Measurements from ENCODE around the gene DIAPH3. TPM values are rescaled to one million over a fixed set of nuclear protein-coding genes. Genes with fewer than 3 reads are reported as not detected.

Gene DIAPH3
- polyA plus RNA-seq, 2 of the 4 experiments (the other 2 are of a cell fraction): 10.8 to 13.6 TPM

DNA sequence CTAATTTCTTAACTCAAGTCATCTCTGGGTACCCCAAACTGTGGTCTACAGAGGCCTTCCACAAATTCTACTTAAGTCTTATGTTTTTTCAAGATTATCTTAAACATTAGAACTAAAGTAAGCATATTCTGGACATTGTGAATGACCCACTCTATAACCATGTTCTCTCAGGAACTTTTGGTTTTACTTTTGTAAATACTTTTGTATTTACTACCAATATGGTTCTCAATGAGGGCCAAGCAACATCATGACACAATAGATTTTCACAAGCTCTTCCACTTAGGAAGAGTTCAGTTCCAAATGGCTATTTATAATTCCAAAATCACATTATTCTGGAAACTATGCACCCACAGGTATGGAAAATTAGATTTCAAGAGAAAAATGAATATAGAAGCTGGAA, 10.8 kb downstream of the DIAPH3 start:
- FAIRE-seq (no peak), ATAC-seq (no peak), DNase-seq (ENCODE audit: low read depth in 1 of 2, low spot score in 1 of 2) (no peak)
- ChIA-PET CTCF (interaction anchor here (1.4 kb wide), 1 partner anchor 9 kb away, joined by 3 read pairs; no protein-coding TSS in a partner anchor), POLR2A (no interaction called here)
- TF ChIP-seq EHMT2 (IDR thresholded peaks at IDR 0.05; ENCODE audit: low read depth): no peak
- TF ChIP-seq CHD4 (IDR thresholded peaks at IDR 0.05; ENCODE audit: borderline replicate concordance): no peak
- TF ChIP-seq, protein P1, sequence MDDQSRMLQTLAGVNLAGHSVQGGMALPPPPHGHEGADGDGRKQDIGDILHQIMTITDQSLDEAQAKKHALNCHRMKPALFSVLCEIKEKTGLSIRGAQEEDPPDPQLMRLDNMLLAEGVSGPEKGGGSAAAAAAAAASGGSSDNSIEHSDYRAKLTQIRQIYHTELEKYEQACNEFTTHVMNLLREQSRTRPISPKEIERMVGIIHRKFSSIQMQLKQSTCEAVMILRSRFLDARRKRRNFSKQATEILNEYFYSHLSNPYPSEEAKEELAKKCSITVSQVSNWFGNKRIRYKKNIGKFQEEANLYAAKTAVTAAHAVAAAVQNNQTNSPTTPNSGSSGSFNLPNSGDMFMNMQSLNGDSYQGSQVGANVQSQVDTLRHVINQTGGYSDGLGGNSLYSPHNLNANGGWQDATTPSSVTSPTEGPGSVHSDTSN (IDR thresholded peaks at IDR 0.05): no peak
- TF ChIP-seq CEBPB (IDR thresholded peaks at IDR 0.05): no peak
- H3K4me2 ChIP-seq: no peak overlapping the region
- no peaks in the 10 kb centered on the region for H3K4me1 ChIP-seq
- H3K4me3 ChIP-seq: no peak overlapping the region
- no peaks in the 10 kb centered on the region for H3K9me3 ChIP-seq
- H3K27ac ChIP-seq: no peak overlapping the region

DNA sequence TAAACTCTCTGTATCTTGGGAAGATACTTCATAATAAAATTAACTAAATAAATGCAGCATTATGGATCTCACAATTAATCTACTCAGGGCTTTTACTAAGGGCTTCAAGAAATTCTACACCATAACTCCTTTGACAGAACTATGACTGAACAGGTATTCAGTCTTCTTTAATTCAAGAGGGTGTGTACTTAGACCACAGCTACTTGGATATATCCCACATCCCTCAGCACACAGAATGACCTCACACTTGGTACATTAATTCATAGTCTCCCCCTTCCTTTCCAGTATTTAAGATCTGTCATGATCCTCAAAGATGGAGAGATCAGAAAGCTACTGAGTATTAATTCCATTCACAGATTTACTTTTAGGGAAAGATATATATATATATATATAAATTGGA, 11.6 kb downstream of the DIAPH3 start:
- no peak for ATAC-seq
- CTCF ChIA-PET: interaction anchor here (1.4 kb wide), 1 partner anchor 8 kb away, joined by 3 read pairs; no protein-coding TSS in a partner anchor
- no peak overlapping the region for H3K27ac ChIP-seq
- FAIRE-seq: no peak
- POLR2A ChIA-PET: no interaction called here
- no peaks in the 10 kb centered on the region for H3K9me3 ChIP-seq
- no peak overlapping the region for H3K4me2 ChIP-seq
- no peak overlapping the region for H3K4me3 ChIP-seq
- TF ChIP-seq TFCP2L1 (CRISPR knock-in tag; IDR thresholded peaks at IDR 0.05) (no peak), SMC3 (IDR thresholded peaks at IDR 0.05) (no peak), PHF8 (IDR thresholded peaks at IDR 0.05; ENCODE audit: borderline replicate concordance, low read depth) (no peak), HOXA7 (CRISPR knock-in tag; IDR thresholded peaks at IDR 0.05) (no peak), JUNB (IDR thresholded peaks at IDR 0.05) (no peak), FOSL2 (IDR thresholded peaks at IDR 0.05) (no peak), FOSL2 (CRISPR knock-in tag; IDR thresholded peaks at IDR 0.05) (no peak)
- TF ChIP-seq, protein P2, sequence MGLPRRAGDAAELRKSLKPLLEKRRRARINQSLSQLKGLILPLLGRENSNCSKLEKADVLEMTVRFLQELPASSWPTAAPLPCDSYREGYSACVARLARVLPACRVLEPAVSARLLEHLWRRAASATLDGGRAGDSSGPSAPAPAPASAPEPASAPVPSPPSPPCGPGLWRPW (IDR thresholded peaks at IDR 0.05): no peak
- TF ChIP-seq, protein P3, sequence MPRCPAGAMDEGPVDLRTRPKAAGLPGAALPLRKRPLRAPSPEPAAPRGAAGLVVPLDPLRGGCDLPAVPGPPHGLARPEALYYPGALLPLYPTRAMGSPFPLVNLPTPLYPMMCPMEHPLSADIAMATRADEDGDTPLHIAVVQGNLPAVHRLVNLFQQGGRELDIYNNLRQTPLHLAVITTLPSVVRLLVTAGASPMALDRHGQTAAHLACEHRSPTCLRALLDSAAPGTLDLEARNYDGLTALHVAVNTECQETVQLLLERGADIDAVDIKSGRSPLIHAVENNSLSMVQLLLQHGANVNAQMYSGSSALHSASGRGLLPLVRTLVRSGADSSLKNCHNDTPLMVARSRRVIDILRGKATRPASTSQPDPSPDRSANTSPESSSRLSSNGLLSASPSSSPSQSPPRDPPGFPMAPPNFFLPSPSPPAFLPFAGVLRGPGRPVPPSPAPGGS (IDR thresholded peaks at IDR 0.05): no peak
- TF ChIP-seq, protein P4, sequence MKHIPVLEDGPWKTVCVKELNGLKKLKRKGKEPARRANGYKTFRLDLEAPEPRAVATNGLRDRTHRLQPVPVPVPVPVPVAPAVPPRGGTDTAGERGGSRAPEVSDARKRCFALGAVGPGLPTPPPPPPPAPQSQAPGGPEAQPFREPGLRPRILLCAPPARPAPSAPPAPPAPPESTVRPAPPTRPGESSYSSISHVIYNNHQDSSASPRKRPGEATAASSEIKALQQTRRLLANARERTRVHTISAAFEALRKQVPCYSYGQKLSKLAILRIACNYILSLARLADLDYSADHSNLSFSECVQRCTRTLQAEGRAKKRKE (CRISPR knock-in tag; IDR thresholded peaks at IDR 0.05; ENCODE audit: low read depth): no peak
- H3K4me1 ChIP-seq: no peaks in the 10 kb centered on the region
- no peak for DNase-seq (ENCODE audit: low read depth in 1 of 2, low spot score in 1 of 2)

DNA sequence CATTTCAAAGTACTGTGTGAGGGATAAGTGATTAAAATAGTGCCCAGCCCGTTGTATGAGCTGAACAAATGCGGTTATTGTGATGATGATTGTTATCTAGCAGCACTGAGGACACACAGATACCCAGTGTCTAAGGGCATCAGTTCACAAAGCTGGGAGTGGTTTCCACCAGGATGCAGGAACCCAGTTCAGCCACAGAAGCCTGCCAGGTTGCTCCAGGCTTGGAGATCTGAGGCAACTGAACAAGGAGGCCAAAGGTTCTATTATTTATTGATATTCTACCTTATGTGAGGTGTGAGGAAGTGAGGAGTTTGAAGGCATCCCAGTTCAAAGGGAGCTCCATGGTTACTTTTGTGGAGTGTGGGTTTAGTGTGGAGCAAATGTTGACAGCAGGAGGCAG, 13.2 kb downstream of the DIAPH3 start:
- ATAC-seq: peak in 1 of 2 experiments; percentile 33; a peak in 1 of 6 replicates
- FAIRE-seq: no peak
- WGBS (ENCODE audit: missing lambda C conversion rate): 93% methylated on average over 2 of the region's 2 CpGs
- Histone ChIP-seq H3K4me2 (no peak overlapping the region), H3K4me1 (no peaks in the 10 kb centered on the region), H3K4me3 (no peak overlapping the region), H3K27ac (no peak overlapping the region), H3K9me3 (no peaks in the 10 kb centered on the region)
- ChIA-PET CTCF (interaction anchor here (0.6 to 0.7 kb wide), 2 partner anchors 16 to 21 kb away, joined by 3 read pairs; no protein-coding TSS in a partner anchor), POLR2A (no interaction called here)
- DNase-seq (ENCODE audit: low read depth in 1 of 2, low spot score in 1 of 2): no peak
- no peak for TF ChIP-seq BHLHE40 (IDR thresholded peaks at IDR 0.05; ENCODE audit: low read depth, low read length)
- no peak for TF ChIP-seq EHMT2 (IDR thresholded peaks at IDR 0.05; ENCODE audit: low read depth)
- TF ChIP-seq RNF2 (IDR thresholded peaks at IDR 0.05; ENCODE audit: borderline replicate concordance, low read depth): no peak
- TF ChIP-seq, protein P3 (IDR thresholded peaks at IDR 0.05): no peak
- no peak for TF ChIP-seq CBX8 (IDR thresholded peaks at IDR 0.05)
- no peak for TF ChIP-seq ZC3H11A (IDR thresholded peaks at IDR 0.05)
- TF ChIP-seq CHD4 (IDR thresholded peaks at IDR 0.05; ENCODE audit: borderline replicate concordance): no peak
- TF ChIP-seq MYC (IDR thresholded peaks at IDR 0.05; ENCODE audit: borderline replicate concordance, low read length): no peak
- TF ChIP-seq RCOR1 (IDR thresholded peaks at IDR 0.05; ENCODE audit: low read depth, low read length): no peak
- TF ChIP-seq HOXB5 (CRISPR knock-in tag; IDR thresholded peaks at IDR 0.05): no peak
- TF ChIP-seq RFX5 (IDR thresholded peaks at IDR 0.05): no peak
- no peak for TF ChIP-seq POLR2A (IDR thresholded peaks at IDR 0.05; ENCODE audit: low read length)
- TF ChIP-seq, protein P5, sequence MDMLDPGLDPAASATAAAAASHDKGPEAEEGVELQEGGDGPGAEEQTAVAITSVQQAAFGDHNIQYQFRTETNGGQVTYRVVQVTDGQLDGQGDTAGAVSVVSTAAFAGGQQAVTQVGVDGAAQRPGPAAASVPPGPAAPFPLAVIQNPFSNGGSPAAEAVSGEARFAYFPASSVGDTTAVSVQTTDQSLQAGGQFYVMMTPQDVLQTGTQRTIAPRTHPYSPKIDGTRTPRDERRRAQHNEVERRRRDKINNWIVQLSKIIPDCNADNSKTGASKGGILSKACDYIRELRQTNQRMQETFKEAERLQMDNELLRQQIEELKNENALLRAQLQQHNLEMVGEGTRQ (IDR thresholded peaks at IDR 0.05): no peak
- no peak for TF ChIP-seq ZSCAN20 (CRISPR knock-in tag; IDR thresholded peaks at IDR 0.05)
- no peak for TF ChIP-seq CEBPB (IDR thresholded peaks at IDR 0.05)
- TF ChIP-seq FOXS1 (CRISPR knock-in tag; IDR thresholded peaks at IDR 0.05): no peak
- no peak for TF ChIP-seq POLR2AphosphoS2 (conservative IDR thresholded peaks at IDR 0.05; ENCODE audit: low read length)
- no peak for TF ChIP-seq ESRRA (IDR thresholded peaks at IDR 0.05; ENCODE audit: borderline replicate concordance, low read length)
